Fibroblast of pulmonary artery (primary cell): ENCODE data around the gene SLC25A29.

Experiments used
- DNase-seq: peaks from one replicate; pipeline ENCODE4 v3.0.0-alpha.2; 2010; ENCODE audit warnings: low read depth
- H3K4me3 ChIP-seq: replicated peaks from 2 replicates; pipeline ENCODE4 v1.5.1; 2011; ENCODE audit warnings: low read depth, mild to moderate bottlenecking, control low read depth, low read length, moderate library complexity
- CTCF ChIP-seq: IDR thresholded peaks from 2 replicates; pipeline ENCODE4 v1.5.1; 2011; ENCODE audit warnings: mild to moderate bottlenecking, control low read depth, low read length, inconsistent platforms; ENCODE audit errors: missing control alignments

The SLC25A29 gene

GRCh38 chr14:100250732-100251465 lies 55.3 kb downstream of the SLC25A29 start:
- TF ChIP-seq CTCF: no peak
- H3K4me3 ChIP-seq: no peak overlapping the region
- DNase-seq: no peak

GRCh38 chr14:100246809-100247428 lies 59.3 kb downstream of the SLC25A29 start:
- H3K4me3 ChIP-seq: no peak overlapping the region
- TF ChIP-seq CTCF: peak; percentile 74
- DNase-seq: peak; percentile 49

- DNase-seq: no peak
- TF ChIP-seq CTCF: no peak
- no peak overlapping the region for H3K4me3 ChIP-seq
These were observed 63.2 kb downstream of the SLC25A29 start for GRCh38 chr14:100243020-100243419.

GRCh38 chr14:100241279-100241678 lies 65.0 kb downstream of the SLC25A29 start:
- no peak for TF ChIP-seq CTCF
- H3K4me3 ChIP-seq: peak overlapping the region; percentile 85
- no peak for DNase-seq
